ENCODE measurements around the gene LRBA. TPM values are rescaled to one million over a fixed set of nuclear protein-coding genes. Genes with fewer than 3 reads are reported as not detected.

LRBA gene
- total RNA-seq, 2 donors from 2014 or later: 37.7 to 70.5 TPM

DNA sequence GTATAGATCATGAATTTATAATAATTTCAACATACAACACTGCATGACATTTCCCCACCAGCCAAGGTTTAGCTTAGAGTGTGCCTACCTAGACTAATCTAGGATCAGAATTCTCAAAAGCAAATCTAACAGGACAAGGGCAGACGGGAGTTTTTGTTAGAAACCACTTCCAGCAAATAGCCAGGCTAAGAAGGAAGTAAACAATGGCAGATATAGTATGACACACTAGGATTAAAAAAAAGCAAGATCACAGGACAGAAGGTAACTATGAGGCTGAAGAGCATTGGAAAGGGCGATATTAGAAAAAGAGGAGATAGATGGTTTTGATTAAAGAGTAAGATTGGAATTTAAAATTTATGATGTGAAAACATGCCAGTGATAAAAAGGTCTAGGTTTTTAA, 124.8 kb downstream of the LRBA start:
- ATAC-seq (no peak), DNase-seq (ENCODE audit: low spot score) (no peak)
- Mint-ChIP-seq H3K36me3 (peaks cover 20% of the 10 kb centered on the region), H3K27ac (no peak overlapping the region), H3K9me3 (no peaks in the 10 kb centered on the region), H3K4me3 (no peak overlapping the region), H3K4me1 (ENCODE audit: low read depth in 2 of 2) (peaks cover 8 to 21% of the 10 kb centered on the region in 2 donors), H3K27me3 (no peaks in the 10 kb centered on the region)

DNA sequence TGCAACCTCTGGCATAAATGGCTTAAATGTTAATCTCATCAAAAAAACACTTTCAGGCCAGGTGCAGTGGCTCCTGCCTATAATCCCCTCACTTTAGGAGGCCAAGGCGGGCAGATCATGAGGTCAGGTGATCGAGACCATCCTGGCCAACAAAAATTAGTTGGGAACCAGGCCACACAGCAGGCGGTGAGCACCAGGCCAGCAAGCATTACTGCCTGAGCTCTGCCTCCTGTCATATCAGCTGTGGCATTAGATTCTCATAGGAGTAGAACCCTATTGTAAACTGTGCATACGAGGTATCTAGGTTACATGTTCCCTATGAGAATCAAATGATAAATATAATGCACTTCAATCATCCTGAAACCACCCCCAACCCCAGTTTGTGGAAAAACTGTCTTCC, 125.8 kb downstream of the LRBA start:
- Mint-ChIP-seq H3K36me3 (peaks cover 20% of the 10 kb centered on the region), H3K9me3 (no peaks in the 10 kb centered on the region), H3K4me1 (ENCODE audit: low read depth in 2 of 2) (peaks cover 8 to 27% of the 10 kb centered on the region in 2 donors), H3K27me3 (no peaks in the 10 kb centered on the region), H3K4me3 (no peak overlapping the region), H3K27ac (no peak overlapping the region)
- ATAC-seq (no peak), DNase-seq (ENCODE audit: low spot score) (no peak)

DNA sequence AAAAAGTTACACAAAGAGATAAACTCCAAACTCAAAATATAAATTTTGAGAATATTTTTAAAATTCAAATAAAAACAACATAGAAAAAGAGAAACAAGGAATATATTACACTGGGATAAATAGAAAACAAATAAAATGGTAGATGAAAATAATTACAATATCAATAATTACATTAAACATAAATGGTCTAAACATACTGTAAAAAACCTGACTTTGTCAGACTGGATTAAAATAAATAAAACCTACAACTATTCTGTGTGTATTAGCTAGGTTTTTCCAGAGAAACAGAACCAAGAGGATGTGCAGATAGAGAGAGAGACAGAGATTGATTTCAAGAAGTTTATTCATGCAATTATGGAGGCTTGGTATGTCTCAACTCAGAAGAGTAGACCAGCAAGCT, 126.5 kb downstream of the LRBA start:
- H3K27me3 Mint-ChIP-seq: no peaks in the 10 kb centered on the region
- H3K36me3 Mint-ChIP-seq: peaks cover 20% of the 10 kb centered on the region
- ATAC-seq (no peak), DNase-seq (ENCODE audit: low spot score) (no peak)
- H3K9me3 Mint-ChIP-seq: no peaks in the 10 kb centered on the region
- peaks cover 8 to 32% of the 10 kb centered on the region in 2 donors for H3K4me1 Mint-ChIP-seq (ENCODE audit: low read depth in 2 of 2)
- no peak overlapping the region for H3K27ac Mint-ChIP-seq
- no peak overlapping the region for H3K4me3 Mint-ChIP-seq

DNA sequence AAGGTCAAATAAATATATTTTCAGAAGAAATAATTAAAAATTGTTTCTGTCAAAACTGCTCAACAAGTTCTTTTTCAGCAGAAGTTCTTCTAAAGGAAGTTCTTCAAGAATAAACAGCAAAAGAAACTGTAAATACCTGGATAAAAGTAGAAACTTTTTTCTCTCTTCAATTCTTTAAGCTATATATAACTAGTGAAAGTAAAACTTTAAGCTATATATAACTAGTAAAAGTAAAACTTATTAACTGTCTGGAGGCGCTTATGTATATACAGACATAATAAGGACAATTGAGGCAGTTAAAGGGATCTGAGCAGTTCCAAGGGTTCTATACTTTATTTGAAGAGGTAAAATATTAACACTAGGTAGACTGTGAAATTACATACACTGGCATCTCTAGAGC, 126.9 kb downstream of the LRBA start:
- ATAC-seq (no peak), DNase-seq (ENCODE audit: low spot score) (no peak)
- Mint-ChIP-seq H3K27ac (no peak overlapping the region), H3K4me3 (no peak overlapping the region), H3K4me1 (ENCODE audit: low read depth in 2 of 2) (peaks cover 8 to 32% of the 10 kb centered on the region in 2 donors), H3K9me3 (no peaks in the 10 kb centered on the region), H3K27me3 (no peaks in the 10 kb centered on the region), H3K36me3 (peaks cover 20% of the 10 kb centered on the region)

DNA sequence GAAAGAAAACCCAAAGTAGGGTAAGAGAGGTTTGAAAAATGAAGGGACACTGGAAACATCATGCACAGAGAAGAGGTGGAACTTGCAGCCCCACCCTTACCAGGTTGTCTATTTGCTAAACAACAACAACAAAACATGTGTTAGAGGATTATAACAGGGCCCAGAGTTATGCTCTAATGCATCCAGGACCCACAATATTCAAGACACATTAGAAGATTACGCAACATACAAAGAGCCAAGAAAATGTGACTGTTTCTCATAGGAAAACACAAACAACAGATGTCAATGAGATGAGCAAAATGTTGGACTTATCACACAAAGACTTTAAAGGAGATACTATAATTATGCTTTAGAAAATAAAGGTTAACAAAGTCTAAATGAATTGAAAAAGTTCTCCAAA, 128.5 kb downstream of the LRBA start:
- no peaks in the 10 kb centered on the region for H3K9me3 Mint-ChIP-seq
- DNase-seq (ENCODE audit: low spot score): no peak
- no peak overlapping the region for H3K4me3 Mint-ChIP-seq
- H3K27me3 Mint-ChIP-seq: no peaks in the 10 kb centered on the region
- peaks cover 16% of the 10 kb centered on the region for H3K36me3 Mint-ChIP-seq
- no peak overlapping the region for H3K27ac Mint-ChIP-seq
- peaks cover 8 to 32% of the 10 kb centered on the region in 2 donors for H3K4me1 Mint-ChIP-seq (ENCODE audit: low read depth in 2 of 2)
- ATAC-seq: no peak

DNA sequence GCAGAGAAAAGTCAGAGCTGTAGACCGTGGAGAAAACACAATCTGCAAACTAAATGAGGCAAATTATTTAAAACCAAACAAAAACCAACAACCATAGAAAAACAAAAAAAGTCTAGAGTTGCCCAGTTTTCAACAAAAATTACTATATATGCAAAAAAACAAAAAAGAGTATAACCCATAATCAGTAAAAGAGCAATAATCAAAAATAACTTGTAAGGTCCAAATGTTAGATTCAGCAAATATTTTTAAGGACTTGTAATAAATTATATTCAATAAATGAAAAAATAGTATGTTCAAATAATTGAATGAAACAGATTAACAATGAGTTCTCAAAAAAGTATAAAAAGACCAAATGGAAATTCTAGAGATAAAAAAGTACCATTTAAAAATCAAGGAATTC, 130.5 kb downstream of the LRBA start:
- peaks cover 18% of the 10 kb centered on the region for H3K36me3 Mint-ChIP-seq

DNA sequence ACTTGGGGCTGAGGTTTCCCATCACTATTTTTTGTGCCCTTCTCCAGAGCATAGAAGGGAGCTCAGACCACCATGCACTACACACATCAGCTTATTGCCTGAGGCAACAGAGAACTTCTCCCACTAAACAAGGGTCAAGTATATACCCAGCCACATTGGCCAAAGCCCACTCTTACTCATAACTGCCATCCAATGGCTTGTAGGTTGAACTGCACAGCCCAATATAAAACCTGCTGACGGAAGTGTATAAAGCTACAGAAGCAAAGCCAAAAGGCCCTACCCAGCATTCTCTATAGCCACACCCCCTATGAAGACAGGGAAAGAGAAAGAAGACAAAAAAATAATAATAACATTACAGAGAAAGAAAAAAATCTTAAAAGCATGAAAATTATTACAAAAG, 139.7 kb downstream of the LRBA start:
- peaks cover 0 to 4% of the 10 kb centered on the region in 2 donors for H3K4me1 Mint-ChIP-seq (ENCODE audit: low read depth in 2 of 2)
- H3K36me3 Mint-ChIP-seq: peaks cover 22% of the 10 kb centered on the region
- DNase-seq (ENCODE audit: low spot score) (no peak), ATAC-seq (no peak)
- H3K4me3 Mint-ChIP-seq: no peak overlapping the region
- no peaks in the 10 kb centered on the region for H3K27me3 Mint-ChIP-seq
- no peak overlapping the region for H3K27ac Mint-ChIP-seq
- no peaks in the 10 kb centered on the region for H3K9me3 Mint-ChIP-seq

More for the DNA sequence above, 130.5 kb downstream of the LRBA start:
- Mint-ChIP-seq H3K9me3 (no peaks in the 10 kb centered on the region), H3K4me3 (peak overlapping the region; percentile 17), H3K4me1 (ENCODE audit: low read depth in 2 of 2) (peaks cover 4 to 22% of the 10 kb centered on the region in 2 donors), H3K27me3 (no peaks in the 10 kb centered on the region), H3K27ac (peak overlapping the region in 1 of 2 donors; percentile 28)
- DNase-seq (ENCODE audit: low spot score) (no peak), ATAC-seq (no peak)

DNA sequence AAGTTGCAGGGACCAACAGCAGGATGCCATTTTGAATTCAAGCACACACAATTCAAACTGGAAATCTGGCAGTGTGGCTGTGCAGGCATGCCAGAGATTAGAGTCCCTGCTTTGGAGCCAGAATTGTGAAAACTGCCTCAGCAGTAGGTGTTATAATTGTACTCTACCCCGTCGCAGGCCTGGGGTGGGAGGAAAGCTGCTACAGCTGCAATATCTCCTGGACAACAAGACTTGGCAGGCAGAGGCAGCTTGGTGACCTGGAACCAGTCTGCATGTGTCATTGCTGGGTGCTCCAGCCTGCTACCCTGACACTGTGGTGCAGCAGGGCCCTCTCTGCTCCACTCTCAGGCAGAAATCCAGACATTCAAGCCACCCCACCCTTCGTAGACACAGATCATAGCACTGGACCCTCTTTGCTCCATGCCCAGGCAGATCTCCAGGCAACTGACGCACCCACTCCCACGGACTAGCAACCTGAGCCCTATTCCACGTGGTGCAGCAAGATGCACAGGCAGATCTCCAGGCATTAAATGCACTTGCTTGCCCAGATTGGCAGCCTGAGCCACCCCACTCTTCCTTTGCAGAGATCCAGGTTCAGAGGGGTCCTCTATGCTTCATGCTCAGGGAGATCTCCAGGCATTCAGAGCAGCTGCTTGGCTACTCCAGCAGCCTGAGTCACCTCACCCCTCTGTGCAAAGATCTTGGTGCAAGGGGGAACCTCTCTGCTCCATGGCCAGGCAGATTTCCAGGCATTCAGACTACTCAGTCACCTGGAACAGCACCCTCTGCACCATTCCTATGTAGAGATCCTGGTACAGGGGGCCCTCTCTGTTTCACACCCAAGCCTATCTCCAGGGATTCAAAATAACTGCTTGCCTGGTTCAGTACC, 140.5 kb downstream of the LRBA start:
- Mint-ChIP-seq H3K9me3 (no peaks in the 10 kb centered on the region), H3K4me1 (ENCODE audit: low read depth in 2 of 2) (peaks cover 0 to 4% of the 10 kb centered on the region in 2 donors), H3K27ac (no peak overlapping the region), H3K4me3 (no peak overlapping the region), H3K27me3 (no peaks in the 10 kb centered on the region), H3K36me3 (peaks cover 19% of the 10 kb centered on the region)
- ATAC-seq: no peak
- no peak for DNase-seq (ENCODE audit: low spot score)

DNA sequence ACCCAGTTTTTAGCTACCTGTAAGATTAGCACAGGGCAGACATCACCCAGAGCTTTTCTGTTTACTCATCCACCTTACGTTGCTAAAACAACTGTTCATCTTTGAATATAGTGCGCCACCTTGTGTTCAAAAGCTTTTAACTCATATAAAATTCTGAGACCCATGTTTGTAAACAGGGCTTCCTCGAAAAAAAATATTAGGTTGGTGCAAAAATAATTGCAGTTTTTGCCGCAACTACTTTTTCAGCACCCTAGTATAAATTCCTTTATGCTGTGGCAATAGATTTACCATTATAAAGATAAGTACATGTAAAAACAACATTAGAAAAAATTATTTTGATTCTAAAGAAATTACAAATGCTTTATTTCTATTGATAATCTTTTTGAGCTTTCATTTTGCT, 147.9 kb downstream of the LRBA start:
- no peaks in the 10 kb centered on the region for H3K27me3 Mint-ChIP-seq
- no peaks in the 10 kb centered on the region for H3K36me3 Mint-ChIP-seq
- no peak overlapping the region for H3K27ac Mint-ChIP-seq
- peak; percentile 63 to 67 for ATAC-seq
- DNase-seq (ENCODE audit: low spot score): peak; percentile 60
- no peak overlapping the region for H3K4me3 Mint-ChIP-seq
- H3K4me1 Mint-ChIP-seq (ENCODE audit: low read depth in 2 of 2): no peaks in the 10 kb centered on the region
- no peaks in the 10 kb centered on the region for H3K9me3 Mint-ChIP-seq

DNA sequence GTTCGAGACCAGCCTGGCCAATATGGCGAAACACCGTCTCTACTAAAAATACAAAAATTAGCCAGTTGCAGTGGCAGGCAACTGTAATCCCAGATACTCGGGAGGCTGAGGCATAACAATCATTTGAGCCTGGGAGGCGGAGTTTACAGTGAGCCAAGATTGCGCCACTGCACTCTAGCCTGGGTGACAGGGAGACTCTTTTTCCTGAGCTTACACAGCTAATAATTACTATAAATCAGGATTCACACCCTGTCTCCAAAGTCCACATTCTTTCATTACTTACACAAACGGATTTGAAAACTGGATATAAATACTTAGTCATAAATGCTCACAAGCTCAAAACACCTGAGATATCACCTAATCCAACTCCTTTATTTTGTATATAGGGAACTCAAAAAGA, 151.6 kb downstream of the LRBA start:
- H3K9me3 Mint-ChIP-seq: no peaks in the 10 kb centered on the region
- no peak overlapping the region for H3K4me3 Mint-ChIP-seq
- DNase-seq (ENCODE audit: low spot score) (no peak), ATAC-seq (no peak)
- no peaks in the 10 kb centered on the region for H3K27me3 Mint-ChIP-seq
- H3K4me1 Mint-ChIP-seq (ENCODE audit: low read depth in 2 of 2): no peaks in the 10 kb centered on the region
- no peaks in the 10 kb centered on the region for H3K36me3 Mint-ChIP-seq
- H3K27ac Mint-ChIP-seq: no peak overlapping the region

DNA sequence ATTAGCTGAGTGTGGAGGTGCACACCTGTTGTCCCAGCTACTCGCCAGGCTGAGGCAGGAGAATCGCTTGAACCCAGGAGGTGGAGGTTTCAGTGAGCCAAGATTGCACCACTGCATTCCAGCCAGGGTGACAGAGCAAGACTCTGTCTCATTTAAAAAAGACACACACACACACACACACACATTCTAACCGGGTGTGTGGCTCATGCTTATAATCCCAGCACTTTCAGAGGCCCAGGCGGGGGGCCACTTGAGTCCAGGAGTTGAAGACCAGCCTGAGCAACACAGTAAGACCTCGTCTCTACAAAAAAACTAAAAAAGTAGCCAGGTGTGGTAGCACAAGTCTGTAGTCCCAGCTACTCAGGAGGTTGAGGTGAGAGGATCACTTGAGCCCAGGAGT, 152.3 kb downstream of the LRBA start:
- H3K36me3 Mint-ChIP-seq: no peaks in the 10 kb centered on the region
- ATAC-seq (no peak), DNase-seq (ENCODE audit: low spot score) (no peak)
- H3K27ac Mint-ChIP-seq: no peak overlapping the region
- no peaks in the 10 kb centered on the region for H3K27me3 Mint-ChIP-seq
- H3K9me3 Mint-ChIP-seq: no peaks in the 10 kb centered on the region
- no peaks in the 10 kb centered on the region for H3K4me1 Mint-ChIP-seq (ENCODE audit: low read depth in 2 of 2)
- no peak overlapping the region for H3K4me3 Mint-ChIP-seq

DNA sequence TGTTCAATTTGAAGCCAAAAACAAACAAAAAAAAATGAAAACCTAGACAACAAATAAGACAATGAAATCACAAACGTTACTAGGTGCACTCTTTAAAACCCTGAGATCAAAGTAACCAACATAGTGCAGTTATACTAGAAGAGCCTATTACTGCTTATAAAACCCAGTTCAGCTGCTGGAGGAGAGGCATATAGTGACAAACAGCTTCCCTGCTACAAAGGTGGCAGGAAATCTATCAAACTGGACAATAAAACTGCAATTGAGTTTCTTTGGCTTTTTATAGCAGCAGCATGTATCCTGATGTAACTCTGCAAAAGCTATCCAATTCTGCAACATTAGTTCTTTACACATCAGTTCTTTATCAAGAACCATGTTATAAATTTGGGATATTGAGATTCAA, 155.6 kb downstream of the LRBA start:
- Mint-ChIP-seq H3K27ac (no peak overlapping the region), H3K4me1 (ENCODE audit: low read depth in 2 of 2) (no peaks in the 10 kb centered on the region), H3K9me3 (no peaks in the 10 kb centered on the region), H3K27me3 (no peaks in the 10 kb centered on the region), H3K4me3 (no peak overlapping the region), H3K36me3 (no peaks in the 10 kb centered on the region)
- DNase-seq (ENCODE audit: low spot score) (no peak), ATAC-seq (no peak)

DNA sequence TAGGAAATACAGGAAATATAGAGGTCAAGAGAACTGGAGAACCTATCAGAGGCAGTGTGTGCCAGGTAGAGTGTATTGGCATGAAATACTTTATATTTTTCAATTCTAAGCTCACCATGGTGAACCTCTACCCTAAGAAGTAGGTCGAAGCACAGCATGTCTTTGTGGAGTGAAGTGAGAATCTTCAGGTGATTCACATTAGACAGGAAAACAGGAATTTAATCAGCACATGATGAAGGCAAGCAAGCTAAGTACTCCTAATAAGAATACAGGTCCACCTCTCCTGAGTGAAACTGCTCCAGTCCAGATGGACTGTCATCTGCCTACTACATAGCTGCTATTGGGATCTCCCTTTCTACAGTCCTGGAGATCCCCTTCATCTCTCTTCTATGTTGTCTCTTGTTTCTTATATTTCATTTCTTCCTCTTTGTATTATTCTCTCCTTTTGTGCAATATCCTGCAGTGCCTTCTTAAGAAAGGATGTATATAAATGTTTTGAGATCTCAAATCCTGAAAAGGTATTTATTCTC, 159.0 kb downstream of the LRBA start:
- H3K9me3 Mint-ChIP-seq: no peaks in the 10 kb centered on the region

DNA sequence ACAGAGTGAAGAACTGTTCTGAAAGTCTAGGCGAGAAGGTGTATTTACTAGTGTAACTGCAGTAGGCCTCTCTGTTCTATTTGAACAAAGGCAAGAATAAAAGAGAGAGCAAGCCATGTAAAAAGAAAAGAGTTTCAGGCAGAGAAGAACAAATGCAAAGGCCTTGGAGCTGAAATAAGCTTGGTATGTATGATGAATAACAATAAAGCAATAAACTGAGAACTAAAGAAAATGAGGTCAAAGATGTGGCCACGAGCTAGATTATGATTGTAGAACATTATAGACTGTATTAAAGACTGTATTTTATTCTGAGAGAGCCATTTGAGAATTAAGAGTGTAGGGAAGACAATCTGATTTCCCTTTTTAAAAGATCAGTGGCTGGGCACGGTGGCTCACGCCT, 160.5 kb downstream of the LRBA start:
- DNase-seq (ENCODE audit: low spot score) (no peak), ATAC-seq (no peak)
- Mint-ChIP-seq H3K4me1 (ENCODE audit: low read depth in 2 of 2) (peaks cover 0 to 7% of the 10 kb centered on the region in 2 donors), H3K9me3 (no peaks in the 10 kb centered on the region), H3K4me3 (no peak overlapping the region), H3K27ac (peak overlapping the region in 1 of 2 donors; percentile 6), H3K27me3 (no peaks in the 10 kb centered on the region), H3K36me3 (peaks cover 10% of the 10 kb centered on the region)

More for the DNA sequence above, 159.0 kb downstream of the LRBA start:
- H3K4me3 Mint-ChIP-seq: no peak overlapping the region
- H3K36me3 Mint-ChIP-seq: peaks cover 9% of the 10 kb centered on the region
- H3K27ac Mint-ChIP-seq: peak overlapping the region in 1 of 2 donors; percentile 35
- ATAC-seq (no peak), DNase-seq (ENCODE audit: low spot score) (no peak)
- H3K27me3 Mint-ChIP-seq: no peaks in the 10 kb centered on the region
- H3K4me1 Mint-ChIP-seq (ENCODE audit: low read depth in 2 of 2): peaks cover 0 to 7% of the 10 kb centered on the region in 2 donors
